Tibial nerve (tissue), 4 donors: Measurements from ENCODE around the gene DSG1. TPM values are rescaled to one million over a fixed set of nuclear protein-coding genes. Genes with fewer than 3 reads are reported as not detected.

Experiments
- DNase-seq, 2 donors: peaks; one replicate each; pipeline ENCODE4 v3.0.0-alpha.2; 2019; ENCODE audit warnings: low spot score in 2 of 2
- H3K27ac ChIP-seq, 4 donors: fragments of 200-600 bp; sonication (generic) in 3 of 4; one replicate each; pipeline ENCODE4 v1.5.1; 2017 to 2019; ENCODE audit warnings: mild to moderate bottlenecking in 1 of 4
- H3K27me3 ChIP-seq, 2 donors: fragments of 200-600 bp; sonication (generic) in 1 of 2; one replicate each; pipeline versions ENCODE4 v1.5.1 to v1.6.0; 2017 to 2019
- H3K36me3 ChIP-seq, 3 donors: fragments of 200-600 bp; sonication (generic); one replicate each; pipeline ENCODE4 v1.5.1; 2018 to 2019
- H3K4me1 ChIP-seq, 4 donors: fragments of 200-600 bp; sonication (generic) in 3 of 4; one replicate each; pipeline ENCODE4 v1.5.1; 2017 to 2019
- H3K4me3 ChIP-seq, 4 donors: fragments of 200-600 bp; sonication (generic) in 3 of 4; one replicate each; pipeline ENCODE4 v1.5.1; 2017 to 2019; ENCODE audit warnings: mild to moderate bottlenecking in 1 of 4, moderate library complexity in 1 of 4
- H3K9me3 ChIP-seq, 4 donors: fragments of 200-600 bp; sonication (generic) in 3 of 4; one replicate each; pipeline ENCODE4 v1.5.1; 2017 to 2019
- EP300 ChIP-seq, 2 donors: sonication (generic); formaldehyde crosslinking; IDR thresholded peaks; one replicate each; pipeline ENCODE4 v1.6.1; 2017; ENCODE audit warnings: antibody characterized with exemption in 2 of 2, mild to moderate bottlenecking in 1 of 2
- POLR2A ChIP-seq, 2 donors: fragments of 450-650 bp; IDR thresholded peaks; one replicate each; pipeline ENCODE4 v1.6.1; 2017; ENCODE audit warnings: antibody characterized with exemption in 2 of 2, mild to moderate bottlenecking in 2 of 2, moderate library complexity in 2 of 2
- WGBS, 2 donors: methylation state at CpG; one replicate each; pipeline ENCODE4 v1.1.5; 2018; 5-methylcytosine and 5-hydroxymethylcytosine counted together
- total RNA-seq, 4 donors: library from RNA; depleted of rRNA; stranded (reverse); fragments of >200 nt; gene quantifications; one replicate each; pipeline ENCODE4 v1.1.0, GENCODE V29; 2016
- TF ChIP-seq, protein P1 (sequence below), 5 experiments: fragments of 200-600 bp in 3 of 5; fragments of 450-650 bp in 2 of 5; sonication (generic) in 3 of 5; IDR thresholded peaks; one replicate each; pipeline ENCODE4 v1.5.1; 2016 to 2019; ENCODE audit warnings: antibody characterized with exemption in 5 of 5, mild to moderate bottlenecking in 3 of 5, moderate library complexity in 2 of 5

DSG1 gene
- total RNA-seq, 4 donors from 2014 or later = not detected

DNA sequence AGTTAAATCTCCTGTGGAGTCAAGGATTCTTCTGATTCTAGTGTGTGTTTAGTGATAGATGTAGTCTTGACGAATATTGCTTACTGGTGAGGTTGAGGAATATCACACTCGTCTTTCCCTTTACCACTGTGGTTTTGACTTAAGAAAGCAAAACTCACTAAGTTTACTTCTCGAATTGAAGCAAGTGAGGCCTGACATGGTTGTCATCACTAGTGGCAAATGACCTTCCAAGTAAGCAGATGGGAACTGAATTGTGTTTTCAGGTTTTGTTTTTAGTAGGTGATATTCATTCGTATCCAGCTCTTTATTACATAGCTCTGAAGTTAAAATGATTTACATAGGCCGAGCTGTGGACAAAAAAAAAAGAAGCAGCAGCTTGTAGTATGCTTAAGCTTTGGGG lies 38.1 kb downstream of the DSG1 start:
- WGBS, 2 donors = 85 to 87% methylated on average over 5 of the region's 5 CpGs
- no peak overlapping the region for H3K4me3 ChIP-seq
- H3K36me3 ChIP-seq = no peaks in the 10 kb centered on the region
- TF ChIP-seq, protein P1, sequence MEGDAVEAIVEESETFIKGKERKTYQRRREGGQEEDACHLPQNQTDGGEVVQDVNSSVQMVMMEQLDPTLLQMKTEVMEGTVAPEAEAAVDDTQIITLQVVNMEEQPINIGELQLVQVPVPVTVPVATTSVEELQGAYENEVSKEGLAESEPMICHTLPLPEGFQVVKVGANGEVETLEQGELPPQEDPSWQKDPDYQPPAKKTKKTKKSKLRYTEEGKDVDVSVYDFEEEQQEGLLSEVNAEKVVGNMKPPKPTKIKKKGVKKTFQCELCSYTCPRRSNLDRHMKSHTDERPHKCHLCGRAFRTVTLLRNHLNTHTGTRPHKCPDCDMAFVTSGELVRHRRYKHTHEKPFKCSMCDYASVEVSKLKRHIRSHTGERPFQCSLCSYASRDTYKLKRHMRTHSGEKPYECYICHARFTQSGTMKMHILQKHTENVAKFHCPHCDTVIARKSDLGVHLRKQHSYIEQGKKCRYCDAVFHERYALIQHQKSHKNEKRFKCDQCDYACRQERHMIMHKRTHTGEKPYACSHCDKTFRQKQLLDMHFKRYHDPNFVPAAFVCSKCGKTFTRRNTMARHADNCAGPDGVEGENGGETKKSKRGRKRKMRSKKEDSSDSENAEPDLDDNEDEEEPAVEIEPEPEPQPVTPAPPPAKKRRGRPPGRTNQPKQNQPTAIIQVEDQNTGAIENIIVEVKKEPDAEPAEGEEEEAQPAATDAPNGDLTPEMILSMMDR (IDR thresholded peaks at IDR 0.05) = no peak
- TF ChIP-seq POLR2A (IDR thresholded peaks at IDR 0.05) = no peak
- TF ChIP-seq EP300 (IDR thresholded peaks at IDR 0.05) = no peak
- H3K9me3 ChIP-seq = no peaks in the 10 kb centered on the region
- no peak for DNase-seq
- no peaks in the 10 kb centered on the region for H3K27me3 ChIP-seq
- no peak overlapping the region for H3K27ac ChIP-seq
- H3K4me1 ChIP-seq = no peaks in the 10 kb centered on the region

DNA sequence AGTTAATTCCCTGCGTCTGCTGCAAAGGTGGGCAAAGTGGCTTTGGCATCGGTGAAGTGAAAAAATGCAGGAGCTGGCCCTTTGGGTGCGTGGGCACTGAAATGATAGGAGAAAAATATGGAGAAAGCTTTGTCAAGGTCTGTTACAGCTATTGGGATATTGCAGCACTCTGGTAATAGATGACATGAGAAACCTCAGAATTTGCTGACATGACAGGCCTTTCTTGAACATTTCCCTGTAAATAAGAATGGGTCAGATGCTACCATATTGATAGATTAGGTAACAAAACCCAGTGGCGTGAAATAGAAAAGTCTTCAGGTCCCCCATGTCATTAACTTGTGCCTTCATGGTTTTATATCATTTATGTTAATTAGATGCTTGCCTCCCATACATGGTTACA lies 46.2 kb downstream of the DSG1 start:
- H3K27ac ChIP-seq = no peak overlapping the region
- WGBS, 2 donors = 91 to 94% methylated on average over 4 of the region's 4 CpGs
- TF ChIP-seq POLR2A (IDR thresholded peaks at IDR 0.05) (no peak), EP300 (IDR thresholded peaks at IDR 0.05) (no peak)
- TF ChIP-seq, protein P1 (IDR thresholded peaks at IDR 0.05) = no peak
- no peak for DNase-seq
- H3K4me1 ChIP-seq = no peaks in the 10 kb centered on the region
- no peaks in the 10 kb centered on the region for H3K36me3 ChIP-seq
- no peaks in the 10 kb centered on the region for H3K9me3 ChIP-seq
- no peak overlapping the region for H3K4me3 ChIP-seq
- no peaks in the 10 kb centered on the region for H3K27me3 ChIP-seq

DNA sequence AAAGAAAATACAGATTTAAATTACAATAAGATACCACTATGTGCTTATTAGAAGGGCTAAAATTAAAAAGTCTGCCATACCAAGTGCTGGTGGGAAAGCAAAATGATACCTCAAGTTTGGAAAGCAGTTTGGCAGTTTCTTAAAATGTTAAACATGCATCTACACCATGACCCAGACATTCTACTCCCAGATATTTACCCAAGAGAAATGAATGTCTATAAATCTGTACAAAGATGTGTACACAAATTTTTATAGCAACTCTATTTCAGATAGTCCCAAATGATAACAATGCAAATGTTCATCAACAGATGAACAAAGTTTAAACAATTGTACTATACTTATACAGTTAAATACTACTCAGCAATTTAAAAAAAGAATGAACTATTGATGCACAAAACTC lies 51.5 kb downstream of the DSG1 start:
- H3K36me3 ChIP-seq = no peaks in the 10 kb centered on the region
- H3K9me3 ChIP-seq = no peaks in the 10 kb centered on the region
- no peaks in the 10 kb centered on the region for H3K4me1 ChIP-seq
- H3K4me3 ChIP-seq = no peak overlapping the region
- H3K27ac ChIP-seq = no peak overlapping the region
- no peaks in the 10 kb centered on the region for H3K27me3 ChIP-seq
- no peak for DNase-seq
- TF ChIP-seq POLR2A (IDR thresholded peaks at IDR 0.05) (no peak), EP300 (IDR thresholded peaks at IDR 0.05) (no peak)
- TF ChIP-seq, protein P1 (IDR thresholded peaks at IDR 0.05) = no peak

DNA sequence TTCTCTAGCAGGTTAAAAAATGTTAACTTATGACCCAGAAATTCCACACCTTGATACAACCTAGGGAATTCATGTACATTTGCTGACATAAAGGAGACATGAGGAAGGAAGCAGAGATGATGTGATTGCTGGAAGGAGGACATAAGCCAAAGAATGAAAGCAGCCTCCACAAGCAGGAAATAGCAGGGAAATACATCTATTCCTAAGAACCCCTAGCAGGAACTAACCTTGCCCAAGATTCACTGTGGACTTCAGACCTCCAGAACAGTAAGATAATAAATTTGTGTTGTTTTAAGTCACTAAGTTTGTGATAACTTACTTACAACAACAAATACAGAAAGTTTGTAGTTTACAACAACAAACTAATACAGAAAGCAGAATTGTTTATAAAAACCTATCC lies 54.0 kb downstream of the DSG1 start:
- H3K4me1 ChIP-seq = no peaks in the 10 kb centered on the region
- no peaks in the 10 kb centered on the region for H3K27me3 ChIP-seq
- no peak for DNase-seq
- H3K9me3 ChIP-seq = no peaks in the 10 kb centered on the region
- no peak overlapping the region for H3K27ac ChIP-seq
- TF ChIP-seq EP300 (IDR thresholded peaks at IDR 0.05) (no peak), POLR2A (IDR thresholded peaks at IDR 0.05) (no peak)
- TF ChIP-seq, protein P1 (IDR thresholded peaks at IDR 0.05) = no peak
- no peak overlapping the region for H3K4me3 ChIP-seq
- H3K36me3 ChIP-seq = no peaks in the 10 kb centered on the region

DNA sequence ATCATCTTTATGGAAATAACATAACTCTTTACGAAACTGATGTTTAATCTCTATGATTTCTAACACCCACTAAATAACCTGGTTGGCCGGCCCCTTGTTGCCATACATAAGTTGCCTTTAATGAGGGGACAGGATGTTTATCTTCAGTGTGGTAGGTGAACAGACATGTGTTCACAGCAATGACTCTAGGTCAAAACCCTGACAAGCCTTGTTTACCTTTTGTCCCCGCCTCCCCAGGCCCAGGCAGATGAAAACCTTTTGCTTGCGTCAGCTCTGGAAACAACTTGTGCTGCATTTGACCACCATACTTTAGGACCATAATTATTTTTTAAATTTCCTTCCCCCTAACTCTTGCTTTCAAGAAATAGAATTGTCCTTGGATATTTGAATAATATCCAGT lies 55.7 kb downstream of the DSG1 start:
- Histone ChIP-seq H3K36me3 (no peaks in the 10 kb centered on the region), H3K9me3 (no peaks in the 10 kb centered on the region), H3K4me3 (no peak overlapping the region), H3K4me1 (no peaks in the 10 kb centered on the region), H3K27me3 (no peaks in the 10 kb centered on the region), H3K27ac (no peak overlapping the region)
- WGBS, 2 donors = 86 to 87% methylated on average over 4 of the region's 4 CpGs
- TF ChIP-seq POLR2A (IDR thresholded peaks at IDR 0.05) (no peak), EP300 (IDR thresholded peaks at IDR 0.05) (no peak)
- TF ChIP-seq, protein P1 (IDR thresholded peaks at IDR 0.05) = no peak
- DNase-seq = no peak
